Activated CD8-positive, alpha-beta T cell treated with anti-CD3 and anti-CD28 coated beads for 36 hours (primary cell): ENCODE measurements around the gene UTP3. TPM values are rescaled to one million over a fixed set of nuclear protein-coding genes. Genes with fewer than 3 reads are reported as not detected.
"Not testable (repeated sequence)": the region's sequence is repeated elsewhere in the genome, so short reads cannot be mapped to it uniquely, and the experiment has no call there.

Experiments
- ATAC-seq: fragments of 200-7000 bp; cut with Tn5 transposase; one replicate; pipeline ENCODE4 v1.10.0; 2021; ENCODE audit warnings: mild to moderate bottlenecking, moderate library complexity
- CTCF ChIA-PET: fragments of 350-600 bp; sonication (Branson Sonifier 250); formaldehyde crosslinking; loops from one replicate; lab custom pipeline; 2021; ENCODE audit warnings: antibody characterized with exemption; lab: Charles Lee
- POLR2A ChIA-PET: fragments of 350-600 bp; sonication (Branson Sonifier 250); formaldehyde crosslinking; loops from one replicate; lab custom pipeline; 2021; ENCODE audit warnings: antibody characterized with exemption; lab: Charles Lee
- DNase-seq: peaks from one replicate; pipeline ENCODE4 v3.0.0-alpha.2; 2020
- H3K27ac Mint-ChIP-seq: one replicate; pipeline ENCODE4 v1.8.0; 2021; ENCODE audit warnings: mild to moderate bottlenecking, mixed read lengths
- H3K27me3 Mint-ChIP-seq: one replicate; pipeline ENCODE4 v1.8.0; 2021; ENCODE audit warnings: mixed read lengths
- H3K36me3 Mint-ChIP-seq: one replicate; pipeline ENCODE4 v1.8.0; 2021; ENCODE audit warnings: low read depth, mixed read lengths
- H3K4me1 Mint-ChIP-seq: one replicate; pipeline ENCODE4 v1.8.0; 2021; ENCODE audit warnings: low read depth, mixed read lengths
- H3K4me3 Mint-ChIP-seq: one replicate; pipeline ENCODE4 v1.8.0; 2021; ENCODE audit warnings: mild to moderate bottlenecking, moderate library complexity, mixed read lengths
- H3K9me3 Mint-ChIP-seq: one replicate; pipeline ENCODE4 v1.8.0; 2021; ENCODE audit warnings: mixed read lengths
- CTCF ChIP-seq: fragments of 200-600 bp; IDR thresholded peaks from one replicate; pipeline ENCODE4 v1.8.0; 2022; ENCODE audit warnings: antibody characterized with exemption, mild to moderate bottlenecking
- intact Hi-C: fragments of 100-400 bp; cut with micrococcal nuclease; formaldehyde crosslinking; loops from one replicate; pipeline ENCODE4 v1.10.0; 2022
- total RNA-seq, 2 experiments: library from RNA; stranded (reverse); gene quantifications; one replicate each; pipeline ENCODE4 v1.2.3, GENCODE V29; 2021

Gene UTP3
- total RNA-seq, 2 experiments from 2014 or later: 31.0 to 33.5 TPM

- no peaks in the 10 kb centered on the region for H3K9me3 Mint-ChIP-seq
- ChIA-PET CTCF (interaction anchor here (1.6 to 7.7 kb wide), 2 partner anchors 11 to 49 kb away, joined by 6 to 79 read pairs; partner anchors contain the start of gene UTP3), POLR2A (interaction anchor here (1.1 to 1.4 kb wide), 2 partner anchors 12 to 138 kb away, joined by 3 read pairs; no protein-coding TSS in a partner anchor)
- H3K27me3 Mint-ChIP-seq: no peaks in the 10 kb centered on the region
- no peaks in the 10 kb centered on the region for H3K36me3 Mint-ChIP-seq
- DNase-seq (no peak), ATAC-seq (no peak)
- peaks cover 12% of the 10 kb centered on the region for H3K4me1 Mint-ChIP-seq
- H3K4me3 Mint-ChIP-seq: no peak overlapping the region
- TF ChIP-seq CTCF: no peak
- H3K27ac Mint-ChIP-seq: no peak overlapping the region
- intact Hi-C loops: no loop called here
Observed at GRCh38 chr4:70701271-70701670, 12.9 kb downstream of the UTP3 start.

GRCh38 chr4:70702592-70702991, 14.3 kb downstream of the UTP3 start:
- H3K4me3 Mint-ChIP-seq, H3K27me3 Mint-ChIP-seq, DNase-seq, H3K9me3 Mint-ChIP-seq, intact Hi-C loops, H3K27ac Mint-ChIP-seq, H3K36me3 Mint-ChIP-seq, ATAC-seq: not testable (repeated sequence)
- peaks cover 17% of the 10 kb centered on the region for H3K4me1 Mint-ChIP-seq
- ChIA-PET POLR2A (interaction anchor here (4.9 kb wide), 1 partner anchor 14 kb away, joined by 40 read pairs; the partner anchor contains the start of gene UTP3), CTCF (interaction anchor here (2.0 to 7.7 kb wide), 2 partner anchors 12 to 50 kb away, joined by 6 to 79 read pairs; partner anchors contain the start of gene UTP3)

GRCh38 chr4:70703619-70704214, 15.4 kb downstream of the UTP3 start:
- Mint-ChIP-seq H3K27me3 (no peaks in the 10 kb centered on the region), H3K27ac (peak overlapping the region; percentile 92), H3K4me3 (peak overlapping the region; percentile 85), H3K9me3 (no peaks in the 10 kb centered on the region), H3K36me3 (no peaks in the 10 kb centered on the region), H3K4me1 (peaks cover 17% of the 10 kb centered on the region)
- TF ChIP-seq CTCF: no peak
- DNase-seq: no peak
- ChIA-PET CTCF (interaction anchor here (0.6 to 7.7 kb wide), 13 partner anchors 13 to 253 kb away, joined by 3 to 79 read pairs (median 4); partner anchors contain the start of gene UTP3), POLR2A (interaction anchor here (0.8 to 4.9 kb wide), 7 partner anchors 9 to 107 kb away, joined by 3 to 40 read pairs (median 4); partner anchors contain the start of genes RUFY3 and UTP3)
- no peak for ATAC-seq
- intact Hi-C loops: loop anchor here (2.0 kb wide), 1 partner anchor 15 kb away; the partner anchor contains the start of gene UTP3

- no peaks in the 10 kb centered on the region for H3K36me3 Mint-ChIP-seq
- peak; percentile 54 for ATAC-seq
- peaks cover 21% of the 10 kb centered on the region for H3K4me1 Mint-ChIP-seq
- DNase-seq: peak; percentile 69
- no peaks in the 10 kb centered on the region for H3K9me3 Mint-ChIP-seq
- ChIA-PET POLR2A (interaction anchor here (0.7 to 4.9 kb wide), 9 partner anchors 9 to 135 kb away, joined by 3 to 40 read pairs (median 4); partner anchors contain the start of genes GRSF1, RUFY3 and UTP3), CTCF (interaction anchor here (0.6 to 7.7 kb wide), 13 partner anchors 14 to 252 kb away, joined by 3 to 79 read pairs (median 4); partner anchors contain the start of gene UTP3)
- H3K27ac Mint-ChIP-seq: peak overlapping the region; percentile 92
- H3K4me3 Mint-ChIP-seq: peak overlapping the region; percentile 85
- intact Hi-C loops: loop anchor here (2.0 kb wide), 1 partner anchor 16 kb away; the partner anchor contains the start of gene UTP3
- H3K27me3 Mint-ChIP-seq: no peaks in the 10 kb centered on the region
- no peak for TF ChIP-seq CTCF
Observed at GRCh38 chr4:70704215-70704930, 16.0 kb downstream of the UTP3 start.

GRCh38 chr4:70704931-70705182, 16.5 kb downstream of the UTP3 start:
- H3K4me3 Mint-ChIP-seq: peak overlapping the region; percentile 85
- no peaks in the 10 kb centered on the region for H3K27me3 Mint-ChIP-seq
- intact Hi-C loops: loop anchor here (2.0 to 5.0 kb wide), 2 partner anchors 16 to 132 kb away; partner anchors contain the start of genes GRSF1 and UTP3
- no peaks in the 10 kb centered on the region for H3K36me3 Mint-ChIP-seq
- H3K27ac Mint-ChIP-seq: no peak overlapping the region
- DNase-seq (no peak), ATAC-seq (no peak)
- no peaks in the 10 kb centered on the region for H3K9me3 Mint-ChIP-seq
- peaks cover 25% of the 10 kb centered on the region for H3K4me1 Mint-ChIP-seq
- TF ChIP-seq CTCF: no peak
- ChIA-PET POLR2A (interaction anchor here (0.7 to 4.9 kb wide), 5 partner anchors 10 to 135 kb away, joined by 3 to 40 read pairs (median 8); partner anchors contain the start of genes GRSF1, RUFY3 and UTP3), CTCF (interaction anchor here (1.3 to 7.7 kb wide), 6 partner anchors 13 to 252 kb away, joined by 3 to 79 read pairs (median 7); partner anchors contain the start of gene UTP3)
